ENCODE measurements around the gene KRT73.

- TF ChIP-seq CTCF (IDR thresholded peaks at IDR 0.05) (no peak), POLR2A (IDR thresholded peaks at IDR 0.05) (no peak)
These were observed 44.5 kb upstream of the KRT73 start for GRCh38 chr12:52662918-52663229.

All from Peyer's patch (tissue), 4 donors.